Neural progenitor cell (in vitro differentiated cells): Measurements from ENCODE around the gene CPNE4.

Experiments used
- EZH2 ChIP-seq: fragments of 200-600 bp; sonication (generic); IDR thresholded peaks from 2 replicates; pipeline ENCODE4 v1.6.1; 2017; ENCODE audit warnings: antibody characterized with exemption, mild to moderate bottlenecking, moderate library complexity
- EZH2phosphoT487 ChIP-seq: fragments of 200-600 bp; sonication (generic); IDR thresholded peaks from 2 replicates; pipeline ENCODE4 v1.6.1; 2017; ENCODE audit warnings: antibody characterized with exemption
- TF ChIP-seq, protein P1 (sequence below): fragments of 200-600 bp; sonication (generic); IDR thresholded peaks from 2 replicates; pipeline ENCODE4 v1.5.1; 2017; ENCODE audit warnings: antibody characterized with exemption, mild to moderate bottlenecking

DNA sequence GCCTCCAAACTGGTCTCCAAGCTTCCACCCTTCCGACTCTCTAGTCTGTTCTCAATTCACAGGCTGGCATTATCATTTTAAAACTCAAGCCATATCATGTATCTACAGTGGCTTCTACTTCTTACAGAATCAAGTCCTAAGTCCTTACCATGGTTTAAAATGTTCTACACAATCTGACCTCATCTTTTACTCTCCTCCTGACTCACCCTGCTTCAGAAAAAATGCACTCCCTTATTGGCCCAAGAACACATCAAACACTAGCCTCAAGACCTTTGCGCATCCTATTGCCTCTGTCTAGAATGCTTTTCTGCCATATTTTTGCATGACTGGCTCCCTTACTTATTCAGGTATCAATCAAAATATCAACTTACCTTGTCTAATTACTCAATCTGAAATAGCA is 543.0 kb downstream of the CPNE4 start:
- TF ChIP-seq, protein P1, sequence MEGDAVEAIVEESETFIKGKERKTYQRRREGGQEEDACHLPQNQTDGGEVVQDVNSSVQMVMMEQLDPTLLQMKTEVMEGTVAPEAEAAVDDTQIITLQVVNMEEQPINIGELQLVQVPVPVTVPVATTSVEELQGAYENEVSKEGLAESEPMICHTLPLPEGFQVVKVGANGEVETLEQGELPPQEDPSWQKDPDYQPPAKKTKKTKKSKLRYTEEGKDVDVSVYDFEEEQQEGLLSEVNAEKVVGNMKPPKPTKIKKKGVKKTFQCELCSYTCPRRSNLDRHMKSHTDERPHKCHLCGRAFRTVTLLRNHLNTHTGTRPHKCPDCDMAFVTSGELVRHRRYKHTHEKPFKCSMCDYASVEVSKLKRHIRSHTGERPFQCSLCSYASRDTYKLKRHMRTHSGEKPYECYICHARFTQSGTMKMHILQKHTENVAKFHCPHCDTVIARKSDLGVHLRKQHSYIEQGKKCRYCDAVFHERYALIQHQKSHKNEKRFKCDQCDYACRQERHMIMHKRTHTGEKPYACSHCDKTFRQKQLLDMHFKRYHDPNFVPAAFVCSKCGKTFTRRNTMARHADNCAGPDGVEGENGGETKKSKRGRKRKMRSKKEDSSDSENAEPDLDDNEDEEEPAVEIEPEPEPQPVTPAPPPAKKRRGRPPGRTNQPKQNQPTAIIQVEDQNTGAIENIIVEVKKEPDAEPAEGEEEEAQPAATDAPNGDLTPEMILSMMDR, result no peak
- TF ChIP-seq EZH2, result no peak
- no peak for TF ChIP-seq EZH2phosphoT487
